HEK293 (cell line): ENCODE data around the gene ZCCHC10.

Experiments
- BCL11B ChIP-seq: fragments of 450-650 bp; formaldehyde crosslinking; IDR thresholded peaks from 2 replicates; pipeline ENCODE4 v1.5.1; 2016; ENCODE audit warnings: low read depth, missing biosample characterization, missing genetic modification characterization
- KLF7 ChIP-seq: fragments of 450-650 bp; formaldehyde crosslinking; IDR thresholded peaks from 2 replicates; pipeline ENCODE4 v1.5.1; 2016; ENCODE audit warnings: missing biosample characterization, missing genetic modification characterization, borderline replicate concordance
- OSR2 ChIP-seq: fragments of 450-650 bp; formaldehyde crosslinking; IDR thresholded peaks from 2 replicates; pipeline ENCODE4 v1.5.1; 2016; ENCODE audit warnings: missing biosample characterization, missing genetic modification characterization
- SETDB1 ChIP-seq: IDR thresholded peaks from one replicate; pipeline ENCODE4 v1.6.1; 2017; ENCODE audit warnings: mild to moderate bottlenecking, low read length, moderate library complexity, mixed read lengths; ENCODE audit not compliant: insufficient read length
- TRIM28 ChIP-seq: IDR thresholded peaks from 2 replicates; pipeline ENCODE4 v1.6.1; 2011; ENCODE audit warnings: low read length, control low read depth, borderline replicate concordance
- ZEB2 ChIP-seq: fragments of 450-650 bp; formaldehyde crosslinking; IDR thresholded peaks from 2 replicates; pipeline ENCODE4 v1.5.1; 2016; ENCODE audit warnings: missing biosample characterization, missing genetic modification characterization
- ZFP69B ChIP-seq: fragments of 450-650 bp; formaldehyde crosslinking; IDR thresholded peaks from 2 replicates; pipeline ENCODE4 v1.5.1; 2016; ENCODE audit warnings: missing biosample characterization, missing genetic modification characterization
- ZNF132 ChIP-seq: fragments of 450-650 bp; formaldehyde crosslinking; IDR thresholded peaks from 2 replicates; pipeline ENCODE4 v1.5.1; 2017; ENCODE audit warnings: missing biosample characterization, missing genetic modification characterization, borderline replicate concordance
- ZNF146 ChIP-seq: fragments of 450-650 bp; formaldehyde crosslinking; IDR thresholded peaks from 2 replicates; pipeline ENCODE4 v1.5.1; 2016; ENCODE audit warnings: missing biosample characterization, missing genetic modification characterization
- ZNF221 ChIP-seq: fragments of 450-650 bp; formaldehyde crosslinking; IDR thresholded peaks from 2 replicates; pipeline ENCODE4 v1.5.1; 2017; ENCODE audit warnings: missing biosample characterization, missing genetic modification characterization, borderline replicate concordance
- ZNF354C ChIP-seq: fragments of 450-650 bp; formaldehyde crosslinking; IDR thresholded peaks from 2 replicates; pipeline ENCODE4 v1.5.1; 2016; ENCODE audit warnings: missing biosample characterization, missing genetic modification characterization, low read depth, borderline replicate concordance
- ZNF510 ChIP-seq: fragments of 450-650 bp; formaldehyde crosslinking; IDR thresholded peaks from 2 replicates; pipeline ENCODE4 v1.5.1; 2018; ENCODE audit warnings: mild to moderate bottlenecking, missing genetic modification characterization, missing biosample characterization; ENCODE audit not compliant: insufficient replicate concordance
- ZNF514 ChIP-seq: fragments of 450-650 bp; formaldehyde crosslinking; IDR thresholded peaks from 2 replicates; pipeline ENCODE4 v1.5.1; 2016; ENCODE audit warnings: missing biosample characterization, missing genetic modification characterization
- ZNF521 ChIP-seq: fragments of 450-650 bp; formaldehyde crosslinking; IDR thresholded peaks from 2 replicates; pipeline ENCODE4 v1.5.1; 2017; ENCODE audit warnings: missing biosample characterization, mild to moderate bottlenecking, missing genetic modification characterization
- ZNF561 ChIP-seq: fragments of 450-650 bp; IDR thresholded peaks from 2 replicates; pipeline ENCODE4 v1.5.1; 2018; ENCODE audit warnings: missing biosample characterization, missing genetic modification characterization, borderline replicate concordance
- ZNF596 ChIP-seq: fragments of 450-650 bp; IDR thresholded peaks from 2 replicates; pipeline ENCODE4 v1.5.0; 2018; ENCODE audit warnings: missing biosample characterization, mild to moderate bottlenecking, missing genetic modification characterization, moderate library complexity
- ZNF610 ChIP-seq: fragments of 450-650 bp; formaldehyde crosslinking; IDR thresholded peaks from 2 replicates; pipeline ENCODE4 v1.5.1; 2016; ENCODE audit warnings: missing biosample characterization, missing genetic modification characterization, borderline replicate concordance
- ZNF629 ChIP-seq: fragments of 450-650 bp; formaldehyde crosslinking; IDR thresholded peaks from 2 replicates; pipeline ENCODE4 v1.5.1; 2017; ENCODE audit warnings: missing biosample characterization, missing genetic modification characterization
- ZNF768 ChIP-seq: fragments of 450-650 bp; formaldehyde crosslinking; IDR thresholded peaks from 2 replicates; pipeline ENCODE4 v1.5.1; 2018; ENCODE audit warnings: missing biosample characterization, mild to moderate bottlenecking, missing genetic modification characterization
- ZNF785 ChIP-seq: fragments of 450-650 bp; formaldehyde crosslinking; IDR thresholded peaks from 2 replicates; pipeline ENCODE4 v1.5.1; 2016; ENCODE audit warnings: missing biosample characterization, missing genetic modification characterization
- ZXDB ChIP-seq: fragments of 450-650 bp; formaldehyde crosslinking; IDR thresholded peaks from 2 replicates; pipeline ENCODE4 v1.5.1; 2016; ENCODE audit warnings: missing biosample characterization, missing genetic modification characterization
- TF ChIP-seq, protein P1 (sequence below): fragments of 450-650 bp; formaldehyde crosslinking; IDR thresholded peaks from 2 replicates; pipeline ENCODE4 v1.5.1; 2016; ENCODE audit warnings: missing biosample characterization, missing genetic modification characterization, low read depth
- TF ChIP-seq, protein P2 (sequence below): fragments of 450-650 bp; formaldehyde crosslinking; IDR thresholded peaks from 2 replicates; pipeline ENCODE4 v1.5.1; 2016; ENCODE audit warnings: missing biosample characterization, missing genetic modification characterization, borderline replicate concordance
- TF ChIP-seq, protein P3 (sequence below): fragments of 450-650 bp; formaldehyde crosslinking; IDR thresholded peaks from 2 replicates; pipeline ENCODE4 v1.5.1; 2016; ENCODE audit warnings: missing biosample characterization, missing genetic modification characterization
- TF ChIP-seq, protein P4 (sequence below): fragments of 450-650 bp; formaldehyde crosslinking; IDR thresholded peaks from 2 replicates; pipeline ENCODE4 v1.5.1; 2016; ENCODE audit warnings: missing biosample characterization, missing genetic modification characterization, borderline replicate concordance
- TF ChIP-seq, protein P5 (sequence below): fragments of 450-650 bp; formaldehyde crosslinking; IDR thresholded peaks from 2 replicates; pipeline ENCODE4 v1.5.1; 2016; ENCODE audit warnings: missing biosample characterization, missing genetic modification characterization
- TF ChIP-seq, protein P6 (sequence below): fragments of 450-650 bp; formaldehyde crosslinking; IDR thresholded peaks from 2 replicates; pipeline ENCODE4 v1.5.1; 2016; ENCODE audit warnings: missing biosample characterization, missing genetic modification characterization

The ZCCHC10 gene

DNA sequence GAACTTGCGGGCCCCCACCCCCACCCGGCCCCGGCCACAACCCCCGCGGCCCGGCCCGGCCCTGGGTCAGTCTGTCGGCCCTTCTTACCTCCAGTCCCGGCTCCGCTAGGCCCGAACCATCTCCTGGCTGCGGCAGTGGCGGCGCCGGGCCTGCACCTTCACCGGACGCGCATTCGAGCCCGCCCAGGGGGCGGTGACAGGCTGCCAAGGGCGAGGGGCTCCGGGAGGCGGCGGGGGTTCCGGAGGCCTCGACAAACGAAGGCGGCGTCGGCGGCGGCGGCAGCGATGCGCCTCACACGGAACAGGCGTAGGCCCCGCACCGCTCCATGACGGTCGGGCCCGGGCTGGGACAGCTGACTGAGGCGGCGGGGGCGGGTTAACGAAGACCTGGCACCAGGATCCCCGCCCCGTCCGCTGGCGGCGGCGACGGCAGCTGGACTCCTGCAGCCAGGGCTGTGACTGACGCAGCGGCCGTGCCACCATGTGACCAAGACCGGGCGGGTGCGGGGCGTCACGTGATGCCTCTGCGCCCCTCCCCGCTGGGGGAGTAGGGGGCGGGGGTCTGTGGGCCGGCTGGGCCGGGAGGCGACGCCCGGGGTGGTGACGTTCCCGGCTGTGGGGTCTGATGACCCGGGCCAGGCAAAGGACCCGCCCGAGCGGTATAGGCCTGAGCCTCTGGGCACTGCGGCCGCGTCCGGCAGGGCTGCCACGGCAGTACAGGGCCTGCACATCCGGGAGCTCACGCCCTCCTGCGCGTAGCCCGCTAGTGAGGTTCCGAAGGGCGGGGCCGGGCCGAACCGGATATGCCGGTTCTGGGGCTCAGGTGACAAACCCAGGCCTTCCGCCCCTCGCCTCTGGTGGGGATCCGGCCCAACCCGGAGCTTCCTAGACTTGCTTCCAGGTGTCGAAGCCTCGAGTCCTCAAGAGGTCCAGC is 62.9 kb downstream of the ZCCHC10 start, which contains the start of gene AFF4 (continued):
- TF ChIP-seq, protein P1, sequence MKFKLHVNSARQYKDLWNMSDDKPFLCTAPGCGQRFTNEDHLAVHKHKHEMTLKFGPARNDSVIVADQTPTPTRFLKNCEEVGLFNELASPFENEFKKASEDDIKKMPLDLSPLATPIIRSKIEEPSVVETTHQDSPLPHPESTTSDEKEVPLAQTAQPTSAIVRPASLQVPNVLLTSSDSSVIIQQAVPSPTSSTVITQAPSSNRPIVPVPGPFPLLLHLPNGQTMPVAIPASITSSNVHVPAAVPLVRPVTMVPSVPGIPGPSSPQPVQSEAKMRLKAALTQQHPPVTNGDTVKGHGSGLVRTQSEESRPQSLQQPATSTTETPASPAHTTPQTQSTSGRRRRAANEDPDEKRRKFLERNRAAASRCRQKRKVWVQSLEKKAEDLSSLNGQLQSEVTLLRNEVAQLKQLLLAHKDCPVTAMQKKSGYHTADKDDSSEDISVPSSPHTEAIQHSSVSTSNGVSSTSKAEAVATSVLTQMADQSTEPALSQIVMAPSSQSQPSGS (tag by site-specific recombination): peak; percentile 25; the same call in 1 of the 2 replicates
- peak; percentile 52; the same call in 1 of the 2 replicates for TF ChIP-seq OSR2 (tag by site-specific recombination)
- no peak for TF ChIP-seq ZNF521 (tag by site-specific recombination)
- TF ChIP-seq, protein P2, sequence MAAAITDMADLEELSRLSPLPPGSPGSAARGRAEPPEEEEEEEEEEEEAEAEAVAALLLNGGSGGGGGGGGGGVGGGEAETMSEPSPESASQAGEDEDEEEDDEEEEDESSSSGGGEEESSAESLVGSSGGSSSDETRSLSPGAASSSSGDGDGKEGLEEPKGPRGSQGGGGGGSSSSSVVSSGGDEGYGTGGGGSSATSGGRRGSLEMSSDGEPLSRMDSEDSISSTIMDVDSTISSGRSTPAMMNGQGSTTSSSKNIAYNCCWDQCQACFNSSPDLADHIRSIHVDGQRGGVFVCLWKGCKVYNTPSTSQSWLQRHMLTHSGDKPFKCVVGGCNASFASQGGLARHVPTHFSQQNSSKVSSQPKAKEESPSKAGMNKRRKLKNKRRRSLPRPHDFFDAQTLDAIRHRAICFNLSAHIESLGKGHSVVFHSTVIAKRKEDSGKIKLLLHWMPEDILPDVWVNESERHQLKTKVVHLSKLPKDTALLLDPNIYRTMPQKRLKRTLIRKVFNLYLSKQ (tag by site-specific recombination): no peak
- peak; percentile 82; the same call in 1 of the 2 replicates for TF ChIP-seq ZEB2 (tag by site-specific recombination)
- TF ChIP-seq ZFP69B (tag by site-specific recombination): peak; percentile 39; the same call in 1 of the 2 replicates
- TF ChIP-seq BCL11B (tag by site-specific recombination): peak; percentile 46; the same call in 1 of the 2 replicates
- TF ChIP-seq ZNF768 (tag by site-specific recombination): no peak
- TF ChIP-seq, protein P3, sequence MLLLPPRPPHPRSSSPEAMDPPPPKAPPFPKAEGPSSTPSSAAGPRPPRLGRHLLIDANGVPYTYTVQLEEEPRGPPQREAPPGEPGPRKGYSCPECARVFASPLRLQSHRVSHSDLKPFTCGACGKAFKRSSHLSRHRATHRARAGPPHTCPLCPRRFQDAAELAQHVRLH (tag by site-specific recombination): peak; percentile 30
- TF ChIP-seq ZNF221: no peak
- TF ChIP-seq ZNF561 (tag by site-specific recombination): peak; percentile 83
- TF ChIP-seq ZNF610 (tag by site-specific recombination): peak; percentile 77
- TF ChIP-seq, protein P4, sequence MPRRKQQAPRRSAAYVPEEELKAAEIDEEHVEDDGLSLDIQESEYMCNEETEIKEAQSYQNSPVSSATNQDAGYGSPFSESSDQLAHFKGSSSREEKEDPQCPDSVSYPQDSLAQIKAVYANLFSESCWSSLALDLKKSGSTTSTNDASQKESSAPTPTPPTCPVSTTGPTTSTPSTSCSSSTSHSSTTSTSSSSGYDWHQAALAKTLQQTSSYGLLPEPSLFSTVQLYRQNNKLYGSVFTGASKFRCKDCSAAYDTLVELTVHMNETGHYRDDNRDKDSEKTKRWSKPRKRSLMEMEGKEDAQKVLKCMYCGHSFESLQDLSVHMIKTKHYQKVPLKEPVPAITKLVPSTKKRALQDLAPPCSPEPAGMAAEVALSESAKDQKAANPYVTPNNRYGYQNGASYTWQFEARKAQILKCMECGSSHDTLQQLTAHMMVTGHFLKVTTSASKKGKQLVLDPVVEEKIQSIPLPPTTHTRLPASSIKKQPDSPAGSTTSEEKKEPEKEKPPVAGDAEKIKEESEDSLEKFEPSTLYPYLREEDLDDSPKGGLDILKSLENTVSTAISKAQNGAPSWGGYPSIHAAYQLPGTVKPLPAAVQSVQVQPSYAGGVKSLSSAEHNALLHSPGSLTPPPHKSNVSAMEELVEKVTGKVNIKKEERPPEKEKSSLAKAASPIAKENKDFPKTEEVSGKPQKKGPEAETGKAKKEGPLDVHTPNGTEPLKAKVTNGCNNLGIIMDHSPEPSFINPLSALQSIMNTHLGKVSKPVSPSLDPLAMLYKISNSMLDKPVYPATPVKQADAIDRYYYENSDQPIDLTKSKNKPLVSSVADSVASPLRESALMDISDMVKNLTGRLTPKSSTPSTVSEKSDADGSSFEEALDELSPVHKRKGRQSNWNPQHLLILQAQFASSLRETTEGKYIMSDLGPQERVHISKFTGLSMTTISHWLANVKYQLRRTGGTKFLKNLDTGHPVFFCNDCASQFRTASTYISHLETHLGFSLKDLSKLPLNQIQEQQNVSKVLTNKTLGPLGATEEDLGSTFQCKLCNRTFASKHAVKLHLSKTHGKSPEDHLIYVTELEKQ (tag by site-specific recombination): peak; percentile 52; the same call in 1 of the 2 replicates
- TF ChIP-seq ZNF596 (tag by site-specific recombination): no peak
- peak; percentile 56; the same call in 1 of the 2 replicates for TF ChIP-seq ZNF785
- no peak for TF ChIP-seq SETDB1
- TF ChIP-seq ZNF629 (tag by site-specific recombination): peak; percentile 85
- TF ChIP-seq, protein P5, sequence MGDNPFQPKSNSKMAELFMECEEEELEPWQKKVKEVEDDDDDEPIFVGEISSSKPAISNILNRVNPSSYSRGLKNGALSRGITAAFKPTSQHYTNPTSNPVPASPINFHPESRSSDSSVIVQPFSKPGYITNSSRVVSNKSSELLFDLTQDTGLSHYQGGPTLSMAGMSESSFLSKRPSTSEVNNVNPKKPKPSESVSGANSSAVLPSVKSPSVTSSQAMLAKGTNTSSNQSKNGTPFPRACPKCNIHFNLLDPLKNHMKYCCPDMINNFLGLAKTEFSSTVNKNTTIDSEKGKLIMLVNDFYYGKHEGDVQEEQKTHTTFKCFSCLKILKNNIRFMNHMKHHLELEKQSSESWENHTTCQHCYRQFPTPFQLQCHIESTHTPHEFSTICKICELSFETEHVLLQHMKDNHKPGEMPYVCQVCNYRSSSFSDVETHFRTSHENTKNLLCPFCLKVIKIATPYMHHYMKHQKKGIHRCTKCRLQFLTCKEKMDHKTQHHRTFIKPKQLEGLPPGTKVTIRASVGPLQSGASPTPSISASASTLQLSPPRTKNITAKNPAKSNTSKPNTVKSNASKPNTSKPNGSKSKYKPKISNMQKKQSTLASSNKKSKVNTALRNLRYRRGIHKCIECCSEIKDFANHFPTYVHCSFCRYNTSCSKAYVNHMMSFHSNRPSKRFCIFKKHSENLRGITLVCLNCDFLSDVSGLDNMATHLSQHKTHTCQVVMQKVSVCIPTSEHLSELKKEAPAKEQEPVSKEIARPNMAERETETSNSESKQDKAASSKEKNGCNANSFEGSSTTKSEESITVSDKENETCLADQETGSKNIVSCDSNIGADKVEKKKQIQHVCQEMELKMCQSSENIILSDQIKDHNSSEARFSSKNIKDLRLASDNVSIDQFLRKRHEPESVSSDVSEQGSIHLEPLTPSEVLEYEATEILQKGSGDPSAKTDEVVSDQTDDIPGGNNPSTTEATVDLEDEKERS (tag by site-specific recombination): no peak
- no peak for TF ChIP-seq TRIM28
- TF ChIP-seq, protein P6, sequence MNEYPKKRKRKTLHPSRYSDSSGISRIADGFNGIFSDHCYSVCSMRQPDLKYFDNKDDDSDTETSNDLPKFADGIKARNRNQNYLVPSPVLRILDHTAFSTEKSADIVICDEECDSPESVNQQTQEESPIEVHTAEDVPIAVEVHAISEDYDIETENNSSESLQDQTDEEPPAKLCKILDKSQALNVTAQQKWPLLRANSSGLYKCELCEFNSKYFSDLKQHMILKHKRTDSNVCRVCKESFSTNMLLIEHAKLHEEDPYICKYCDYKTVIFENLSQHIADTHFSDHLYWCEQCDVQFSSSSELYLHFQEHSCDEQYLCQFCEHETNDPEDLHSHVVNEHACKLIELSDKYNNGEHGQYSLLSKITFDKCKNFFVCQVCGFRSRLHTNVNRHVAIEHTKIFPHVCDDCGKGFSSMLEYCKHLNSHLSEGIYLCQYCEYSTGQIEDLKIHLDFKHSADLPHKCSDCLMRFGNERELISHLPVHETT: peak; percentile 67; the same call in 1 of the 2 replicates
- peak; percentile 10; the same call in 1 of the 2 replicates for TF ChIP-seq ZNF146 (tag by site-specific recombination)
- no peak for TF ChIP-seq ZNF354C
- no peak for TF ChIP-seq ZNF514
- peak; percentile 95 for TF ChIP-seq KLF7 (tag by site-specific recombination)
- TF ChIP-seq ZNF510 (tag by site-specific recombination): no peak
- TF ChIP-seq ZNF132 (tag by site-specific recombination): no peak
- peak; percentile 93 for TF ChIP-seq ZXDB (tag by site-specific recombination)
